ENCODE measurements around the gene LTA4H. TPM values are rescaled to one million over a fixed set of nuclear protein-coding genes. Genes with fewer than 3 reads are reported as not detected.

Gene LTA4H
- total RNA-seq, 1 donor from 2014 or later = 27.6 TPM

- no peak for DNase-seq
- H3K9me3 Mint-ChIP-seq (ENCODE audit: unreplicated experiment) = peaks cover 2% of the 10 kb centered on the region
- peaks cover 1% of the 10 kb centered on the region for H3K27me3 Mint-ChIP-seq (ENCODE audit: unreplicated experiment)
- H3K36me3 Mint-ChIP-seq (ENCODE audit: unreplicated experiment) = no peaks in the 10 kb centered on the region
- TF ChIP-seq CTCF (IDR thresholded peaks at IDR 0.05; ENCODE audit: partially characterized antibody, unreplicated experiment) = no peak
- H3K27ac Mint-ChIP-seq (ENCODE audit: unreplicated experiment) = no peak overlapping the region
- no peak overlapping the region for H3K4me3 Mint-ChIP-seq (ENCODE audit: unreplicated experiment)
- H3K4me1 Mint-ChIP-seq (ENCODE audit: low read depth, unreplicated experiment) = no peaks in the 10 kb centered on the region
These were observed 46.7 kb downstream of the LTA4H start for GRCh38 chr12:95988506-95989275.

GRCh38 chr12:95986635-95987570 lies 48.5 kb downstream of the LTA4H start:
- TF ChIP-seq CTCF (IDR thresholded peaks at IDR 0.05; ENCODE audit: partially characterized antibody, unreplicated experiment) = no peak
- DNase-seq = no peak

GRCh38 chr12:95984682-95985081 lies 50.7 kb downstream of the LTA4H start:
- no peak for DNase-seq
- H3K9me3 Mint-ChIP-seq (ENCODE audit: unreplicated experiment) = no peaks in the 10 kb centered on the region
- H3K4me1 Mint-ChIP-seq (ENCODE audit: low read depth, unreplicated experiment) = no peaks in the 10 kb centered on the region
- peaks cover 1% of the 10 kb centered on the region for H3K27me3 Mint-ChIP-seq (ENCODE audit: unreplicated experiment)
- no peak overlapping the region for H3K4me3 Mint-ChIP-seq (ENCODE audit: unreplicated experiment)
- H3K36me3 Mint-ChIP-seq (ENCODE audit: unreplicated experiment) = no peaks in the 10 kb centered on the region
- H3K27ac Mint-ChIP-seq (ENCODE audit: unreplicated experiment) = no peak overlapping the region
- TF ChIP-seq CTCF (IDR thresholded peaks at IDR 0.05; ENCODE audit: partially characterized antibody, unreplicated experiment) = no peak

More at GRCh38 chr12:95986635-95987570, 48.5 kb downstream of the LTA4H start:
- peaks cover 1% of the 10 kb centered on the region for H3K27me3 Mint-ChIP-seq (ENCODE audit: unreplicated experiment)
- H3K4me3 Mint-ChIP-seq (ENCODE audit: unreplicated experiment) = no peak overlapping the region
- H3K4me1 Mint-ChIP-seq (ENCODE audit: low read depth, unreplicated experiment) = no peaks in the 10 kb centered on the region
- no peaks in the 10 kb centered on the region for H3K36me3 Mint-ChIP-seq (ENCODE audit: unreplicated experiment)
- peaks cover 2% of the 10 kb centered on the region for H3K9me3 Mint-ChIP-seq (ENCODE audit: unreplicated experiment)
- no peak overlapping the region for H3K27ac Mint-ChIP-seq (ENCODE audit: unreplicated experiment)

- Mint-ChIP-seq H3K27ac (ENCODE audit: unreplicated experiment) (no peak overlapping the region), H3K27me3 (ENCODE audit: unreplicated experiment) (peaks cover 1% of the 10 kb centered on the region), H3K4me3 (ENCODE audit: unreplicated experiment) (no peak overlapping the region), H3K9me3 (ENCODE audit: unreplicated experiment) (no peaks in the 10 kb centered on the region), H3K4me1 (ENCODE audit: low read depth, unreplicated experiment) (no peaks in the 10 kb centered on the region), H3K36me3 (ENCODE audit: unreplicated experiment) (no peaks in the 10 kb centered on the region)
- DNase-seq = no peak
- no peak for TF ChIP-seq CTCF (IDR thresholded peaks at IDR 0.05; ENCODE audit: partially characterized antibody, unreplicated experiment)
These were observed 52.8 kb downstream of the LTA4H start for GRCh38 chr12:95982602-95983001.
